ENCODE data around the gene FXYD3.

Gene FXYD3

GRCh38 chr19:35132254-35132653 lies 16.6 kb downstream of the FXYD3 start:
- no peak overlapping the region for H3K4me3 ChIP-seq (ENCODE audit: low read depth, low read length)
- no peak for TF ChIP-seq MYC (IDR thresholded peaks at IDR 0.05; ENCODE audit: low read depth, low read length)
- TF ChIP-seq MAX (IDR thresholded peaks at IDR 0.05; ENCODE audit: low read depth, low read length): no peak
- TF ChIP-seq POLR2A (IDR thresholded peaks at IDR 0.05; ENCODE audit: extremely low read depth, insufficient read length): no peak
- TF ChIP-seq CTCF (IDR thresholded peaks at IDR 0.05; ENCODE audit: low read depth, low read length): no peak
- DNase-seq (ENCODE audit: low read depth): no peak

DNA sequence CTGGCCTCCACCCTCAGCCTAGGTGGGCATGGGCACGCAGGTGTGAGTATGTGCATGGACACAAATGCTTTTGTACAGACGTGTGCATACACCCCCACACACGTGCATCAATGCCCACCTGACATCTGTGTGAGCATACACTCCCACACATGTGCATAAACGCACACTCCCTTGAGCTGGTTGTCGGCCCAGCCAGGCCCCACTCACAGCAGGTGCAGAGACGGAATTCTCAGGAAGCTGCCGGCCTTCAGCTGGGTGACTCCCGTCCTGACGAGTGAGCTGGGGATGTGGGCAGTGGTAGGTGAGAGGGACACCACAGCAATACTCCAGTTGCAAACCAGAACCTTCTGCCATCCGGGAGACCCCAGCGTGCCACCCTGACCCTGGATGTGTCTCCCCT lies 18.2 kb downstream of the FXYD3 start:
- TF ChIP-seq POLR2A (IDR thresholded peaks at IDR 0.05; ENCODE audit: extremely low read depth, insufficient read length) (no peak), CTCF (IDR thresholded peaks at IDR 0.05; ENCODE audit: low read depth, low read length) (no peak), MAX (IDR thresholded peaks at IDR 0.05; ENCODE audit: low read depth, low read length) (no peak), MYC (IDR thresholded peaks at IDR 0.05; ENCODE audit: low read depth, low read length) (no peak)
- no peak for DNase-seq (ENCODE audit: low read depth)
- no peak overlapping the region for H3K4me3 ChIP-seq (ENCODE audit: low read depth, low read length)

DNA sequence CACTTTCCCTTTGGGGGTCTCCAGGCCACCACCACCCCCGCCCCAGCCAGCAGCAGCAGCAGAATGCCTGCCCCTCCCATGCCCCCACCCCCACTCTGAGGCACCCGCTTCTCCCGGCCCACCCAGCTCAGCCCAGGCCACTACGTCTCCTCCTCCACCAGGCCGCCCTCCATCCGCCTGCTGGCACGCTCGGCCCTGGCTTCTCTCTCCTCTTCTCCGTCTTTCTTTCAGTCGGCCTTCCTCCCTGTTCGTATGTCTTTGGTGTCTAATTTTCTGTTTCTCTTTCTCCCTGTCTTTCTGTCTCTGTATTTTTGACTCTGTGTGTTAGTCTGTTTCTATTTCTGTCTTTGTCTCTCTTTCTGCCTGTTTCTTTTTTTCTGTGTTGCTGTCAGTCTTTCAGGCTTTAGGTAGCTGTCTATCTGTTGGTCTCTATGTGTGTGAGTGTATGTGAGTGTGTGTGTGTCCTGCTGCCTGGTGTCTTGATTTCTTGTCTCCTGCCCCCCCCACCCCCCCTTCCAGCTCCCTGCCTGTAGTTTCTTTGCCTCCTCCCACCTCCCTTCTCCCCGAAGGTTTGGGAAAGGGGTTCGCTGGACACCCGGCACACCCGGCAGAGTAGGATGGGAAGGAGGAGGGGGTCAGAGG lies 19.1 kb downstream of the FXYD3 start, which contains the start of gene LGI4:
TSS of gene LGI4 (minus strand) at position 459 of the 642 bp plus-strand sequence. CDS start at position 80, 379 bp downstream.
- no peak for DNase-seq (ENCODE audit: low read depth)
- H3K4me3 ChIP-seq (ENCODE audit: low read depth, low read length): no peak within 1 kb of the TSS
- TF ChIP-seq CTCF (IDR thresholded peaks at IDR 0.05; ENCODE audit: low read depth, low read length) (no peak), POLR2A (IDR thresholded peaks at IDR 0.05; ENCODE audit: extremely low read depth, insufficient read length) (no peak), MYC (IDR thresholded peaks at IDR 0.05; ENCODE audit: low read depth, low read length) (no peak), MAX (IDR thresholded peaks at IDR 0.05; ENCODE audit: low read depth, low read length) (no peak)

DNA sequence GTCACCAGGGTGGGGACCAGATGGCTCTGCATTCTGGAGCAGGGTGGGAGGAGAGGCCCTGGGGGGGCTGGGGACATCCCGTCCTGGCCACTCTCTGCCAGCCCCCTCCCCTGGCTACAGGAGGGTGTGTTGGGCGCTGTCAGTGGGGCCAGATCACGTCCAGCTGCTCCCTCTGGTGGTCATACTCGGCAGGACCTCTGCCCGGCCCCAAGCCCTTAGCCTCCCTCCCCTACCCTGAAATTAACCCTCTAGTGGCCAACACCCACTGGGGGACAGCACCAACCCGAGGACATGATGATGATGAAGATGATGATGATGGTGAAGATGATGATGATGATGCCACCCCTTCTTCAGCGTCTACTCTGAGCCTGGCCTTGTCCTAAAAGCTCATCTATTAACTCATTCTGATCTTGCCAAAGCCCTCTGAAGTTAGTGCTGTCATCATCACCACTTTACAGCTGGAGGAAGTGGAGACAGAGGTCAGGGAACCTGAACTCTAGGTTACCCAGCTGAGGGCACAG lies 19.8 kb downstream of the FXYD3 start:
- no peak for TF ChIP-seq POLR2A (IDR thresholded peaks at IDR 0.05; ENCODE audit: extremely low read depth, insufficient read length)
- no peak for TF ChIP-seq MAX (IDR thresholded peaks at IDR 0.05; ENCODE audit: low read depth, low read length)
- TF ChIP-seq MYC (IDR thresholded peaks at IDR 0.05; ENCODE audit: low read depth, low read length): peak; percentile 17; the same call in 1 of the 2 replicates
- TF ChIP-seq CTCF (IDR thresholded peaks at IDR 0.05; ENCODE audit: low read depth, low read length): peak; percentile 61
- peak; percentile 60 for DNase-seq (ENCODE audit: low read depth)
- H3K4me3 ChIP-seq (ENCODE audit: low read depth, low read length): no peak overlapping the region

GRCh38 chr19:35136231-35136630 lies 20.6 kb downstream of the FXYD3 start:
- TF ChIP-seq MAX (IDR thresholded peaks at IDR 0.05; ENCODE audit: low read depth, low read length) (no peak), CTCF (IDR thresholded peaks at IDR 0.05; ENCODE audit: low read depth, low read length) (no peak), MYC (IDR thresholded peaks at IDR 0.05; ENCODE audit: low read depth, low read length) (no peak), POLR2A (IDR thresholded peaks at IDR 0.05; ENCODE audit: extremely low read depth, insufficient read length) (no peak)
- DNase-seq (ENCODE audit: low read depth): no peak
- H3K4me3 ChIP-seq (ENCODE audit: low read depth, low read length): no peak overlapping the region
